ENCODE data around the gene TMTC1. TPM values are rescaled to one million over a fixed set of nuclear protein-coding genes. Genes with fewer than 3 reads are reported as not detected.
A peak's percentile ranks its signal among the peaks of the same experiment; 100 is the strongest.

TMTC1 gene
- total and polyA plus RNA-seq, 2 donors (not counting 1 experiment from before 2014, with no cell fraction given) = not detected

GRCh38 chr12:29564925-29565324 is 218.8 kb downstream of the TMTC1 start:
- no peaks in the 10 kb centered on the region for H4K20me1 ChIP-seq (ENCODE audit: control insufficient read depth, insufficient read depth, low read length, poor library complexity, severe bottlenecking)
- CTCF ChIA-PET = interaction anchor here (0.6 kb wide), 1 partner anchor 41 kb away, joined by 6 read pairs; no protein-coding TSS in a partner anchor
- POLR2A ChIA-PET = no interaction called here
- H3K79me2 ChIP-seq (ENCODE audit: control insufficient read depth, insufficient read depth, low read length) = no peaks in the 10 kb centered on the region
- H3K27me3 Mint-ChIP-seq = peaks cover 22% of the 10 kb centered on the region
- H3K9me3 ChIP-seq (ENCODE audit: control extremely low read depth in 1 of 3, control insufficient read depth in 2 of 3, insufficient read depth in 1 of 3, low read length in 2 of 3) = no peaks in the 10 kb centered on the region
- no peaks in the 10 kb centered on the region for H3K9me3 Mint-ChIP-seq (ENCODE audit: insufficient read depth)
- H3K4me1 ChIP-seq (ENCODE audit: control insufficient read depth in 2 of 2, insufficient read depth in 2 of 2, low read length in 2 of 2) = no peaks in the 10 kb centered on the region
- H3K36me3 ChIP-seq (replicated peaks in 1 of 2; ENCODE audit: control extremely low read depth in 1 of 2, control insufficient read depth in 1 of 2, extremely low read depth in 1 of 2, insufficient read depth in 2 of 2, low read length in 1 of 2) = no peaks in the 10 kb centered on the region
- TF ChIP-seq EZH2 (IDR thresholded peaks at IDR 0.05; ENCODE audit: borderline replicate concordance, insufficient read depth, low read depth, low read length, poor library complexity, severe bottlenecking) (no peak), CTCF (IDR thresholded peaks at IDR 0.05) (no peak)
- no peak overlapping the region for H3K4me3 ChIP-seq (ENCODE audit: control extremely low read depth in 1 of 5, extremely low read depth in 1 of 5, insufficient read depth in 1 of 5, low read depth in 2 of 5, low read length in 4 of 5)
- whole genome bisulfite sequencing (ENCODE audit: insufficient coverage) = 94% methylated on average over 2 of the region's 3 CpGs
- H3K27ac Mint-ChIP-seq = no peak overlapping the region
- H2AFZ ChIP-seq (ENCODE audit: insufficient read depth, low read depth, low read length, poor library complexity, severe bottlenecking) = no peak overlapping the region
- H3K9ac ChIP-seq (ENCODE audit: low read length) = no peak overlapping the region
- no peak overlapping the region for H3K4me2 ChIP-seq (replicated peaks; ENCODE audit: low read depth, low read length, poor library complexity, severe bottlenecking)
- ATAC-seq (ENCODE audit: low read depth) (no peak), DNase-seq (no peak)
- no peak overlapping the region for H3K27ac ChIP-seq (ENCODE audit: low read length in 2 of 2)
- H3K4me3 Mint-ChIP-seq = no peak overlapping the region
- H3K4me1 Mint-ChIP-seq = peaks cover 2% of the 10 kb centered on the region
- no peaks in the 10 kb centered on the region for H3K27me3 ChIP-seq (replicated peaks in 1 of 4; ENCODE audit: control extremely low read depth in 1 of 4, control insufficient read depth in 3 of 4, insufficient read depth in 4 of 4, low read length in 3 of 4)
- intact Hi-C loops (cut with micrococcal nuclease) = no loop called here

GRCh38 chr12:29563636-29564035 is 220.1 kb downstream of the TMTC1 start:
- H2AFZ ChIP-seq (ENCODE audit: insufficient read depth, low read depth, low read length, poor library complexity, severe bottlenecking) = peak overlapping the region; percentile 9
- H3K4me1 ChIP-seq (ENCODE audit: control insufficient read depth in 2 of 2, insufficient read depth in 2 of 2, low read length in 2 of 2) = no peaks in the 10 kb centered on the region
- no peak overlapping the region for H3K9ac ChIP-seq (ENCODE audit: low read length)
- no peaks in the 10 kb centered on the region for H3K9me3 ChIP-seq (ENCODE audit: control extremely low read depth in 1 of 3, control insufficient read depth in 2 of 3, insufficient read depth in 1 of 3, low read length in 2 of 3)
- H4K20me1 ChIP-seq (ENCODE audit: control insufficient read depth, insufficient read depth, low read length, poor library complexity, severe bottlenecking) = no peaks in the 10 kb centered on the region
- no peak for DNase-seq
- ChIA-PET POLR2A (no interaction called here), CTCF (interaction anchor here (1.3 kb wide), 1 partner anchor 11 kb away, joined by 3 read pairs; no protein-coding TSS in a partner anchor)
- H3K36me3 ChIP-seq (replicated peaks in 1 of 2; ENCODE audit: control extremely low read depth in 1 of 2, control insufficient read depth in 1 of 2, extremely low read depth in 1 of 2, insufficient read depth in 2 of 2, low read length in 1 of 2) = no peaks in the 10 kb centered on the region
- H3K9me3 Mint-ChIP-seq (ENCODE audit: insufficient read depth) = no peaks in the 10 kb centered on the region
- H3K27me3 Mint-ChIP-seq = peaks cover 22% of the 10 kb centered on the region
- H3K27me3 ChIP-seq (replicated peaks in 1 of 4; ENCODE audit: control extremely low read depth in 1 of 4, control insufficient read depth in 3 of 4, insufficient read depth in 4 of 4, low read length in 3 of 4) = no peaks in the 10 kb centered on the region
- no peak for ATAC-seq (ENCODE audit: low read depth)
- H3K4me1 Mint-ChIP-seq = peaks cover 2% of the 10 kb centered on the region
- H3K27ac Mint-ChIP-seq = no peak overlapping the region
- H3K4me3 Mint-ChIP-seq = no peak overlapping the region
- 32% methylated on average over 10 of the region's 10 CpGs for WGBS (ENCODE audit: insufficient coverage)
- no peak for TF ChIP-seq CTCF (IDR thresholded peaks at IDR 0.05)
- no peak for TF ChIP-seq EZH2 (IDR thresholded peaks at IDR 0.05; ENCODE audit: borderline replicate concordance, insufficient read depth, low read depth, low read length, poor library complexity, severe bottlenecking)
- H3K79me2 ChIP-seq (ENCODE audit: control insufficient read depth, insufficient read depth, low read length) = no peaks in the 10 kb centered on the region
- no peak overlapping the region for H3K27ac ChIP-seq (ENCODE audit: low read length in 2 of 2)
- H3K4me2 ChIP-seq (replicated peaks; ENCODE audit: low read depth, low read length, poor library complexity, severe bottlenecking) = no peak overlapping the region
- no peak overlapping the region for H3K4me3 ChIP-seq (ENCODE audit: control extremely low read depth in 1 of 5, extremely low read depth in 1 of 5, insufficient read depth in 1 of 5, low read depth in 2 of 5, low read length in 4 of 5)
- intact Hi-C loops (cut with micrococcal nuclease) = no loop called here

All from B cell (primary cell).